Keratinocyte (primary cell): ENCODE measurements around the gene ZHX3.

Source experiments
- EZH2 ChIP-seq: IDR thresholded peaks from one replicate; pipeline ENCODE4 v1.6.1; 2012; ENCODE audit warnings: inconsistent platforms, mild to moderate bottlenecking, low read length, moderate library complexity
- TF ChIP-seq, protein P1 (sequence below), 3 experiments: IDR thresholded peaks in 1 of 3; conservative IDR thresholded peaks in 1 of 3; optimal IDR thresholded peaks in 1 of 3; 2 replicates in 2 of 3; 3 replicates in 1 of 3; pipeline versions ENCODE3 to v1.5.1; 2011; ENCODE audit warnings: low read length in 3 of 3, mild to moderate bottlenecking in 3 of 3, moderate library complexity in 2 of 3, control low read depth in 1 of 3, inconsistent platforms in 1 of 3; ENCODE audit not compliant: insufficient read depth in 2 of 3; ENCODE audit errors: extremely low read depth in 1 of 3

DNA sequence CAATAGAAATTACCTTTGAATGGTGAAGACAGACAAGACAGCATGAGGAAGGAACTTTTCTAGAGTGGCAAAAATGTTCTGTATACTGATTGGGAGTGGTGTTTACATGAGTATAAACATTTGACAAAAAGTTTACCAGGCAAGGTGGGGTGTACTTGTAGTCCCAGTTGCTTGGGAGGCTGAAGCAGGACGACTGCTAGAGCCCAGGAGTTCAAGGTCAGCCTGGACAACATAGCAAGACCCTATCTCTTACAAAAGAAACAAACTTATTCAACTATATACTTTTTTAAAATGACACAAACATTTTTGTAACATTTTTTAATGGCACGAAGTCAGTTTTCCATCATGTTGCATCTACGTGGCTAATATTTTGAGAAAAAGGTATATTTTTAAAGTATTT lies 40.5 kb downstream of the ZHX3 start:
- TF ChIP-seq, protein P1, sequence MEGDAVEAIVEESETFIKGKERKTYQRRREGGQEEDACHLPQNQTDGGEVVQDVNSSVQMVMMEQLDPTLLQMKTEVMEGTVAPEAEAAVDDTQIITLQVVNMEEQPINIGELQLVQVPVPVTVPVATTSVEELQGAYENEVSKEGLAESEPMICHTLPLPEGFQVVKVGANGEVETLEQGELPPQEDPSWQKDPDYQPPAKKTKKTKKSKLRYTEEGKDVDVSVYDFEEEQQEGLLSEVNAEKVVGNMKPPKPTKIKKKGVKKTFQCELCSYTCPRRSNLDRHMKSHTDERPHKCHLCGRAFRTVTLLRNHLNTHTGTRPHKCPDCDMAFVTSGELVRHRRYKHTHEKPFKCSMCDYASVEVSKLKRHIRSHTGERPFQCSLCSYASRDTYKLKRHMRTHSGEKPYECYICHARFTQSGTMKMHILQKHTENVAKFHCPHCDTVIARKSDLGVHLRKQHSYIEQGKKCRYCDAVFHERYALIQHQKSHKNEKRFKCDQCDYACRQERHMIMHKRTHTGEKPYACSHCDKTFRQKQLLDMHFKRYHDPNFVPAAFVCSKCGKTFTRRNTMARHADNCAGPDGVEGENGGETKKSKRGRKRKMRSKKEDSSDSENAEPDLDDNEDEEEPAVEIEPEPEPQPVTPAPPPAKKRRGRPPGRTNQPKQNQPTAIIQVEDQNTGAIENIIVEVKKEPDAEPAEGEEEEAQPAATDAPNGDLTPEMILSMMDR (optimal IDR thresholded peaks at IDR 0.05 in 1 of 3, IDR thresholded peaks at IDR 0.05 in 1 of 3, conservative IDR thresholded peaks at IDR 0.05 in 1 of 3; ENCODE audit: extremely low read depth in 1 of 3, insufficient read depth in 2 of 3, low read length in 3 of 3), result no peak
- TF ChIP-seq EZH2, result no peak
